GM18499 (cell line): ENCODE measurements around the gene BMP10.
A peak's percentile ranks its signal among the peaks of the same experiment; 100 is the strongest.

ENCODE experiments used
- ATAC-seq: cut with Tn5 transposase; IDR thresholded peaks from one replicate; pipeline ENCODE4 v1.9.1; 2021; ENCODE audit warnings: moderate number of reproducible peaks; ENCODE audit not compliant: insufficient read depth, unreplicated experiment

The BMP10 gene

GRCh38 chr2:68871159-68871764 lies at the start of gene BMP10:
Gene BMP10, minus strand, starts transcription at chr2:68871397. Its CDS starts 39 bp downstream, at chr2:68871358.
- ATAC-seq = no peak

GRCh38 chr2:68920481-68921170 lies 49.4 kb upstream of the BMP10 start:
- no peak for ATAC-seq

DNA sequence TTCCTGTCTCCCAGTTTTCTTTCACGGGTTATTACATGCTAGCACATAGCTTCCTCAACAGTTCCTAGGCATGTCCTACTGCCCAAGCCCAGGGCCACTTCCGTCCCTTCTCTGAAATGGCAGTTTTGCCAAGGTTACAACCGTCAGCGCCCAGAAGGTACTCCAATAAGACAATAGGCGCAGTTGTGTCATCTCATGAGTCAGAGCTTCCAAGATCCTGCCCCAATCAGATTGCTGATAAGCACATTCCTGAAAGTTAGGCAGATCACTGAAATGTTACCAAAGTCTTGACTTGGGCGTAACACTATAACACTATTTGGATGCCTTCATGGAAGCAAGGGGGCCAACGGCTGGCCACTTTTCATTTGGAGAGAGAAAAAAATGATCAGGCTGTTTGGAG lies 47.3 kb upstream of the BMP10 start:
- ATAC-seq = no peak

GRCh38 chr2:68917034-68917718 lies 46.0 kb upstream of the BMP10 start:
- ATAC-seq = no peak

GRCh38 chr2:68916226-68916625 lies 45.0 kb upstream of the BMP10 start:
- ATAC-seq = no peak

GRCh38 chr2:68915393-68915792 lies 44.2 kb upstream of the BMP10 start:
- no peak for ATAC-seq

- no peak for ATAC-seq
These were observed 42.2 kb upstream of the BMP10 start for GRCh38 chr2:68913359-68913758.

GRCh38 chr2:68912732-68913131 lies 41.5 kb upstream of the BMP10 start:
- ATAC-seq = no peak

DNA sequence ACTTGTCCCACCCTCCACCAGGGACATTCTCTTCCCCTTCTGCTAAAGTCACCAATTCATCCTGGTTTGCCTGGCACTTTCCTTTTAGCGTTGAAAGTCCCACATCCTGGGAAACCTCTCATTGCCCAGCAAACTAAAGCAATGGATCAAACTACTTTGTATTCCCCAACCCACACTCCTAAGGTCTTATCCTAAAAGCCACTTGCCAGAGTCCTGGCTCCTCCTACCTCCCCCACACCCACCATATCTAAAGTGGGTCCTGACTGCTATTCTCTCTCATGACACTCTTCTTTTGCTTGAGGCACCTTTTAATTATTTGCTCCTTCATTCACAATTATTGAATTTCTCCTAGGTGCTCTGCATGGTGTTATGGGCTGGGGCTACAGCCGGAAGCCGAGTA lies 40.9 kb upstream of the BMP10 start:
- no peak for ATAC-seq

DNA sequence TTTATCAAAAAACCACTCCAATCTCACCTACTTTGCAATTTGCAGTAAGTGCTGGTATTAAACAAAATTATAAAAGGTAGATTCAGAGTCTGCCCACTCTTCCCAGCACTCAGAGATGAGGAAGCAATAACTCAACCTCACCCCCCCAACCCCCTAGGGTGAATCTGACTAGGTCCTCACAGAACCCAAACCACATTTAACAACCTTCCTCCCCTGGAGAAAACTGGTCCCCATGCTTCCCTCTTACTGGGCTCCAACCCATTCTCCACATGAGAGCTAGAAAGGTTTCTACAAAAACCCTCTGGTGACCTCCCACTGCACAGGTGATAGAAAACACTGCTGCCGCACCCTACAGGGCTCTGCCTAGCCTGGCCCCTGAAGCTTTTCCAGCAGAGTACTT lies 40.5 kb upstream of the BMP10 start:
- no peak for ATAC-seq

GRCh38 chr2:68911246-68911645 lies 40.0 kb upstream of the BMP10 start:
- ATAC-seq = no peak

- ATAC-seq = no peak
These were observed 38.8 kb upstream of the BMP10 start for GRCh38 chr2:68909793-68910674.

- ATAC-seq = peak; percentile 92
These were observed 37.3 kb upstream of the BMP10 start for GRCh38 chr2:68908392-68908970.

GRCh38 chr2:68907920-68908253 lies 36.7 kb upstream of the BMP10 start:
- ATAC-seq = peak; percentile 8

DNA sequence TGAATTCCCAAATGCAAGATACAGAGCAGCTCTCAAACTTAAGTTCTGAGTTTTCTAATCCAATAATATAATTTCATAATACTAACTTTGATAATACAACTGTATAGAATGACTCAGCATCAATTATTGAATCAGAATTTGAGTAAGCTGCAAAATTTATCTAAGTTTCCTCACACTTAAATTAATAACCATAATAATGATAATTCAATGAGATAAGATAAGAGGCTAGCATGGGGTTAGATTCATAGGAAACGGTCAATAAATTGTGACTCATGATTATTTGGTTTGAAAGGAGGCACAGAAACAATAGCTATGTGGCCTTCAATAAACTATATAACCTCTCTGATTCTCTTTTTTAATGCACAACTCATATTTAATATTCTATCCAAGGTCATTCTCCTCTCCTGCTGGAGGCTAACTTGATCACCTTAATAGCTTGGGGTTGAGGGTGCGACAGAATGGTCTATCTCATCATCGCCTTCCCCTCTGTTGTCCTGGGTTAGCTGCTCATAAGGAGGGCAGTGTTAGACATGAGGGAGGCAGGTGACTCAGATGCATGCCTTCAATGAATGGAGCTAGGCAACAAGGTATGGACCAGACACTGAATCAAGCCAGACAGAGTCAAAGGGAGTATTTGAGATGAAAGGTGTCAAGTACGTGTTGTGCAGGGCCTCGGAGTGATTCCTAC lies 36.2 kb upstream of the BMP10 start:
- no peak for ATAC-seq

GRCh38 chr2:68906716-68907115 lies 35.5 kb upstream of the BMP10 start:
- ATAC-seq = no peak

DNA sequence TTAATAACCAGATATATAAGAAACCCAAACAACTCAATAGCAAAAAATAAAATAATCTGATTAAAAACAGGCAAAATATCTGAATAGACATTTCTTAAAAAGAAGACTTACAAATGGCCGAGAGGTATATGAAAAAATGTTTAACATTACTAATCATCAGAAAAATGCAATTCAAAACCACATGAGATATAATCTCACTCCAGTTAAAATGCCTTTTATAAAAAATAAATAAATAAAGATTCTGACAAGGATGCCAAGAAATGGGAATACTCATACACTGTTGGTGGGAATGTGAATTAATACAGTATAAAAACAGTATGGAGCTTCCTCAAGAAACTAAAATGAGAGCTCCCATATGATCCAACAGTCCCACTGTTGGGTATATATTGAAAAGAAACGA lies 33.9 kb upstream of the BMP10 start:
- no peak for ATAC-seq

GRCh38 chr2:68901561-68901960 lies 30.4 kb upstream of the BMP10 start:
- no peak for ATAC-seq

DNA sequence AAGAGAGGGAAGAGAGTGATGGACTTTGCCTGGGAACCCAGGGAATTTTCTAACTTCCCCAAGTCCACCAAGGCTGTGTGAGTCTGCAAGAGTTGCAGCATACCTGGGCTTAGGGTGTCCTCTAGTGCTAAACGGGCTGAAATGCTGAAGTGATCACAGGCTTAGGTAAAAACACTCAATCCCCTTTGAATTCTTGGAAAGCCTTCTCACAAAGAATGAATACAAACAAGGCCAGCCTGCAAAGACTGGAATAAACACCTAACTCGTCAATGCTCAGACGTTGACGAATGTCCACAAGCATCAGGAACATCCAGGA lies 30.0 kb upstream of the BMP10 start:
- no peak for ATAC-seq
